ENCODE measurements around the gene OR9A2. TPM values are rescaled to one million over a fixed set of nuclear protein-coding genes. Genes with fewer than 3 reads are reported as not detected.

Gene OR9A2
- total RNA-seq, 4 donors from 2014 or later = not detected

Other genes with a start within 250 kb of the OR9A2 start
- 10 to 100 TPM in 2 of 4 donors, 1 to 10 TPM in 2; 6.0 to 22.1 (median 9.7) TPM for gene EPHB6, start 172.1 kb downstream of the OR9A2 start, total RNA-seq
- under 1 TPM in 1 of 4 donors, not detected in 3; 0.16 TPM for gene TRPV6, start 141.4 kb downstream of the OR9A2 start, total RNA-seq
- gene TRPV5, start 93.4 kb downstream of the OR9A2 start, total RNA-seq = under 1 TPM in 1 of 4 donors, not detected in 3; 0.31 TPM
- not detected for gene LLCFC1, start 87.6 kb downstream of the OR9A2 start, total RNA-seq
- gene KEL, start 64.8 kb downstream of the OR9A2 start, total RNA-seq = not detected
- not detected for gene OR6V1, start 25.2 kb upstream of the OR9A2 start, total RNA-seq
- gene PIP, start 104.9 kb upstream of the OR9A2 start, total RNA-seq = 1 to 10 TPM in 1 of 4 donors, not detected in 3; 6.8 TPM
- gene TAS2R39, start 156.3 kb upstream of the OR9A2 start, total RNA-seq = not detected
- gene TAS2R40, start 194.9 kb upstream of the OR9A2 start, total RNA-seq = not detected
- gene GSTK1, start 236.3 kb upstream of the OR9A2 start, total RNA-seq = 100 to 1,000 TPM in 3 of 4 donors, 10 to 100 TPM in 1; 98.1 to 128 (median 120) TPM

All from gastroesophageal sphincter (tissue), 4 donors.